HG02885 (cell line): ENCODE measurements around the gene PNLIP.

Source experiments
- ATAC-seq: cut with Tn5 transposase; IDR thresholded peaks from one replicate; pipeline ENCODE4 v1.9.1; 2021; ENCODE audit warnings: mild to moderate bottlenecking; ENCODE audit not compliant: unreplicated experiment, poor library complexity

The PNLIP gene

DNA sequence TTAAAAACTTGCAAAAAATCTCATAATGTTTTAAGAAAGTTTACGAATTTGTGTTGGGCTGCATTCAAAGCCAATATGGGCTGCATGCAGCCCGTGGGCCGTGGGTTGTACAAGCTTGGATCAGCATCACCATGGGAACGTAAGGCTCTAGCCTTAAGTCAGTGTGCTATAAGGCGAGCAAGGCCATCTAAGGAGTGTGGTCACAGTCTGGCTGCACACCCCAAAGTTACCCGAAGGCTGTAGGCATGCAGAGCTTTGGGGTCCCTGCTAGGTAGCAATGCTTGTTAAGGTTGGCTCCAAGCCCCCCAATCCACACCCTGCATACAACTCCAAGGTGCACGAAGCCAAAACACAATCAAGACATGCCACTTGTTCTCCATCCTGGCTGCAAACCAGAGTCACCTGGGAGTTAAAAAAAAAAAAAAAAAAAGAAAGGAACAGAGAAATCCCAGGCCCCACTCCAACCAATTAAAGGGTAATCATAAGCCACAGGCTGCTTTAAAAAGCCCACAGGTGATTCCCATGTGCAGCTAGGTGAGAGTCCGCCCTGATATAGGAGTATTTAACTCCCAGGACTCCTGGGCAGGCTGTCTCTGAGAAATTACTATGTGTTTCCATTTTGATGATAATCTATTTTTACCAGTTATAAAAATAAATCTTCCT lies 66.5 kb downstream of the PNLIP start:
- ATAC-seq = no peak

GRCh38 chr10:116613471-116613870 lies 67.7 kb downstream of the PNLIP start:
- no peak for ATAC-seq

DNA sequence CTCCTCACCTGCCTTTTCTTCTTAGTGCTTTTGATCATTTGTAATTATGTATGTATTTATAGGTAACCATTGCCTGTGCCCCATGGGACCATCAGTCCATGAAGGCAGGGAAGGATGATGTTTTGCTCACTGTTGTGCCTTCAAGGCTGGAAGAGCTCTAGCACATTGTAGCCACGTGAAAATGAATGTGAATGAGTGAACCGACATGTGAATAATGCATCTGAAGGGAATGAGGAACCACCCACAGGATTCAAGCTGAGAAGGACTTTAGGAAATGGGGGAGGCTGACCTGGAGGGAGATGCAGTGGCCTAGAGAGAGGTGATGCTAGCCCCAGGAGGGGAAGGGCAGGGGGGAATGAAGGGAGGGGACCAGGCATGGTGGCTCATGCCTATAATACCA lies 69.1 kb downstream of the PNLIP start:
- no peak for ATAC-seq

DNA sequence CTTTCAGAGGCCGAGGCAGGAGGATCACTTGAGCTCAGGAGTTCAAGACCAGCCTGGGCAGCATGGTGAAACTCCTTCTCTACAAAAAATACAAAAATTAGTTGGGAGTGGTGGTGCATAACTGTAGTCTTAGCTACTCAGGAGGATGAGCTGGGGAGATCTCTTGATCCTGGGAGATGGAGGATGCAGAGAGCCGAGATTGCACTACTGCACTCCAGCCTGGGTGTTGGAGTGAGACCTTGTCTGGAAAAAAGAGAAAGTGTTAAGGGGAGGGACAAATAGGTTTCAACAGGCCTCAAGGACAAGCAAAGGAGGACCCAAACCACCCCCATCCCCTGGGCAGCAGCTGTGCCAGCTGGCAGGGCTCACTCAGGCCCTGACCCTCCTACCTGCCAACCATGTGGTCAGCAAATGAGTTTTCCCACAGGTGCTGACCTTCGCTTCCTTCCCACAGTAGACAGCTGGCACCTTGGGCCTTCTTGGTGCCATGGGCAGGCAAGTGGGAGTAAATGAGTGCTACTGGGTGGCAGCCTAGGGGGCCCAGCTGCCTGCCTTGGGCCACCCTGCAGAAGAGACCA lies 69.6 kb downstream of the PNLIP start:
- ATAC-seq = no peak
